SK-N-SH treated with all-trans-retinoic acid at 6 μM for 48 hours (cell line): ENCODE data around the gene CCM2.

Experiments
- ATAC-seq: fragments of 200-7000 bp; cut with Tn5 transposase; 3 replicates; pipeline ENCODE4 v1.9.1; 2020; ENCODE audit warnings: mild to moderate bottlenecking, moderate library complexity
- ARNTL ChIP-seq: fragments of 450-650 bp; formaldehyde crosslinking; IDR thresholded peaks from 2 replicates; pipeline ENCODE4 v1.5.0; 2020; ENCODE audit warnings: low read depth, mild to moderate bottlenecking, moderate library complexity, borderline replicate concordance
- CSDC2 ChIP-seq: fragments of 250-450 bp; sonication (Bioruptor Pico); IDR thresholded peaks from 2 replicates; pipeline ENCODE4 v1.5.0; 2020; ENCODE audit warnings: mild to moderate bottlenecking, moderate library complexity
- ESRRG ChIP-seq: fragments of 250-450 bp; sonication (Bioruptor Pico); IDR thresholded peaks from 2 replicates; pipeline ENCODE4 v1.6.1; 2021; ENCODE audit warnings: mild to moderate bottlenecking
- GLIS3 ChIP-seq: fragments of 250-450 bp; sonication (Bioruptor Pico); IDR thresholded peaks from 2 replicates; pipeline ENCODE4 v1.5.0; 2020; ENCODE audit warnings: mild to moderate bottlenecking, moderate library complexity
- ISL1 ChIP-seq: fragments of 250-450 bp; sonication (Bioruptor Pico); IDR thresholded peaks from 2 replicates; pipeline ENCODE4 v2.1.2; 2022; ENCODE audit warnings: mild to moderate bottlenecking, moderate library complexity
- OSR1 ChIP-seq: fragments of 250-450 bp; sonication (Bioruptor Pico); IDR thresholded peaks from 2 replicates; pipeline ENCODE4 v1.8.0; 2022; ENCODE audit warnings: moderate library complexity, mild to moderate bottlenecking, inconsistent platforms
- PPARA ChIP-seq: fragments of 250-450 bp; sonication (Bioruptor Pico); IDR thresholded peaks from 2 replicates; pipeline ENCODE4 v1.5.0; 2020; ENCODE audit warnings: mild to moderate bottlenecking, borderline replicate concordance
- RARB ChIP-seq: fragments of 250-450 bp; sonication (Bioruptor Pico); IDR thresholded peaks from 2 replicates; pipeline ENCODE4 v1.8.0; 2021; ENCODE audit warnings: mild to moderate bottlenecking, moderate library complexity
- SNAI2 ChIP-seq: fragments of 250-450 bp; sonication (Bioruptor Pico); IDR thresholded peaks from 2 replicates; pipeline ENCODE4 v1.5.0; 2020; ENCODE audit warnings: mild to moderate bottlenecking, moderate library complexity
- TCF4 ChIP-seq: fragments of 250-450 bp; sonication (Bioruptor Pico); IDR thresholded peaks from 2 replicates; pipeline ENCODE4 v1.8.0; 2021; ENCODE audit warnings: mild to moderate bottlenecking, moderate library complexity, borderline replicate concordance
- TOX ChIP-seq: fragments of 250-450 bp; sonication (Bioruptor Pico); IDR thresholded peaks from 2 replicates; pipeline ENCODE4 v1.8.0; 2021; ENCODE audit warnings: mild to moderate bottlenecking, moderate library complexity, borderline replicate concordance
- ZC3H10 ChIP-seq: fragments of 250-450 bp; sonication (Bioruptor Pico); IDR thresholded peaks from 2 replicates; pipeline ENCODE4 v1.5.1; 2021; ENCODE audit warnings: mild to moderate bottlenecking, moderate library complexity
- ZFP3 ChIP-seq: fragments of 250-450 bp; sonication (Bioruptor Pico); IDR thresholded peaks from 2 replicates; pipeline ENCODE4 v1.5.0; 2020; ENCODE audit warnings: mild to moderate bottlenecking, moderate library complexity
- ZFP30 ChIP-seq: fragments of 450-650 bp; formaldehyde crosslinking; IDR thresholded peaks from 2 replicates; pipeline ENCODE4 v1.5.0; 2022; ENCODE audit warnings: mild to moderate bottlenecking, moderate library complexity
- ZNF565 ChIP-seq: fragments of 450-650 bp; formaldehyde crosslinking; conservative IDR thresholded peaks from 2 replicates; pipeline ENCODE4 v1.5.0; 2020; ENCODE audit warnings: low read depth, mild to moderate bottlenecking, moderate library complexity
- ZNF70 ChIP-seq: fragments of 450-650 bp; formaldehyde crosslinking; IDR thresholded peaks from 2 replicates; pipeline ENCODE4 v1.5.0; 2020; ENCODE audit warnings: mild to moderate bottlenecking, moderate library complexity
- ZNF8 ChIP-seq: fragments of 450-650 bp; formaldehyde crosslinking; IDR thresholded peaks from 2 replicates; pipeline ENCODE4 v1.5.0; 2020; ENCODE audit warnings: mild to moderate bottlenecking, moderate library complexity
- TF ChIP-seq, protein P1 (sequence below): fragments of 250-450 bp; sonication (Bioruptor Pico); IDR thresholded peaks from 2 replicates; pipeline ENCODE4 v1.8.0; 2020; ENCODE audit warnings: mild to moderate bottlenecking, moderate library complexity, borderline replicate concordance
- TF ChIP-seq, protein P2 (sequence below): fragments of 250-450 bp; sonication (Bioruptor Pico); IDR thresholded peaks from 2 replicates; pipeline ENCODE4 v1.8.0; 2021; ENCODE audit warnings: low read depth, mild to moderate bottlenecking, moderate library complexity, borderline replicate concordance
- TF ChIP-seq, protein P3 (sequence below): fragments of 250-450 bp; sonication (Bioruptor Pico); IDR thresholded peaks from 2 replicates; pipeline ENCODE4 v1.5.1; 2020; ENCODE audit warnings: low read depth, mild to moderate bottlenecking, moderate library complexity
- TF ChIP-seq, protein P4 (sequence below): fragments of 250-450 bp; sonication (Bioruptor Pico); IDR thresholded peaks from 2 replicates; pipeline ENCODE4 v1.5.1; 2021; ENCODE audit warnings: mild to moderate bottlenecking, moderate library complexity
- TF ChIP-seq, protein P5 (sequence below): fragments of 250-450 bp; sonication (Bioruptor Pico); IDR thresholded peaks from 2 replicates; pipeline ENCODE4 v1.5.0; 2020; ENCODE audit warnings: mild to moderate bottlenecking, moderate library complexity

CCM2 gene

DNA sequence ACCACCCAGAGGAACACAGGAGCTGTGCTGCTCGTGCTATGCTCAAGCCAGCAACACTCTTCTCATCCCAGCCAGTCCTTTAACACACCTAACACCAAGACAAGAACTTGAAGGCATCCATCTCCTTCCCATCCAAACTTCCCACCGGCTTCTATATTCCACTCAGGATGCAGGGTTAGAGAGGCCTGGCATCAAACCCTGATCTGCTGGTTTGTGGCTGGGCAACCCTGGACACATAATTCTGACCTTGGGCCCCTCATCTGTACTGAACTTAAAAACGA, 15.6 kb upstream of the CCM2 start (continued):
- TF ChIP-seq, protein P1, sequence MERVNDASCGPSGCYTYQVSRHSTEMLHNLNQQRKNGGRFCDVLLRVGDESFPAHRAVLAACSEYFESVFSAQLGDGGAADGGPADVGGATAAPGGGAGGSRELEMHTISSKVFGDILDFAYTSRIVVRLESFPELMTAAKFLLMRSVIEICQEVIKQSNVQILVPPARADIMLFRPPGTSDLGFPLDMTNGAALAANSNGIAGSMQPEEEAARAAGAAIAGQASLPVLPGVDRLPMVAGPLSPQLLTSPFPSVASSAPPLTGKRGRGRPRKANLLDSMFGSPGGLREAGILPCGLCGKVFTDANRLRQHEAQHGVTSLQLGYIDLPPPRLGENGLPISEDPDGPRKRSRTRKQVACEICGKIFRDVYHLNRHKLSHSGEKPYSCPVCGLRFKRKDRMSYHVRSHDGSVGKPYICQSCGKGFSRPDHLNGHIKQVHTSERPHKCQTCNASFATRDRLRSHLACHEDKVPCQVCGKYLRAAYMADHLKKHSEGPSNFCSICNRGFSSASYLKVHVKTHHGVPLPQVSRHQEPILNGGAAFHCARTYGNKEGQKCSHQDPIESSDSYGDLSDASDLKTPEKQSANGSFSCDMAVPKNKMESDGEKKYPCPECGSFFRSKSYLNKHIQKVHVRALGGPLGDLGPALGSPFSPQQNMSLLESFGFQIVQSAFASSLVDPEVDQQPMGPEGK = no peak
- TF ChIP-seq, protein P2, sequence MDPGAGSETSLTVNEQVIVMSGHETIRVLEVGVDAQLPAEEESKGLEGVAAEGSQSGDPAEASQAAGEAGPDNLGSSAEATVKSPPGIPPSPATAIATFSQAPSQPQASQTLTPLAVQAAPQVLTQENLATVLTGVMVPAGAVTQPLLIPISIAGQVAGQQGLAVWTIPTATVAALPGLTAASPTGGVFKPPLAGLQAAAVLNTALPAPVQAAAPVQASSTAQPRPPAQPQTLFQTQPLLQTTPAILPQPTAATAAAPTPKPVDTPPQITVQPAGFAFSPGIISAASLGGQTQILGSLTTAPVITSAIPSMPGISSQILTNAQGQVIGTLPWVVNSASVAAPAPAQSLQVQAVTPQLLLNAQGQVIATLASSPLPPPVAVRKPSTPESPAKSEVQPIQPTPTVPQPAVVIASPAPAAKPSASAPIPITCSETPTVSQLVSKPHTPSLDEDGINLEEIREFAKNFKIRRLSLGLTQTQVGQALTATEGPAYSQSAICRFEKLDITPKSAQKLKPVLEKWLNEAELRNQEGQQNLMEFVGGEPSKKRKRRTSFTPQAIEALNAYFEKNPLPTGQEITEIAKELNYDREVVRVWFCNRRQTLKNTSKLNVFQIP (CRISPR knock-in tag) = no peak
- TF ChIP-seq TCF4 (CRISPR knock-in tag) (no peak), ZFP30 (CRISPR knock-in tag) (no peak), ISL1 (CRISPR knock-in tag) (no peak), ARNTL (CRISPR knock-in tag) (no peak), SNAI2 (CRISPR knock-in tag) (no peak), ZC3H10 (no peak), PPARA (CRISPR knock-in tag) (no peak)
- TF ChIP-seq, all 23 proteins: peak for 0

DNA sequence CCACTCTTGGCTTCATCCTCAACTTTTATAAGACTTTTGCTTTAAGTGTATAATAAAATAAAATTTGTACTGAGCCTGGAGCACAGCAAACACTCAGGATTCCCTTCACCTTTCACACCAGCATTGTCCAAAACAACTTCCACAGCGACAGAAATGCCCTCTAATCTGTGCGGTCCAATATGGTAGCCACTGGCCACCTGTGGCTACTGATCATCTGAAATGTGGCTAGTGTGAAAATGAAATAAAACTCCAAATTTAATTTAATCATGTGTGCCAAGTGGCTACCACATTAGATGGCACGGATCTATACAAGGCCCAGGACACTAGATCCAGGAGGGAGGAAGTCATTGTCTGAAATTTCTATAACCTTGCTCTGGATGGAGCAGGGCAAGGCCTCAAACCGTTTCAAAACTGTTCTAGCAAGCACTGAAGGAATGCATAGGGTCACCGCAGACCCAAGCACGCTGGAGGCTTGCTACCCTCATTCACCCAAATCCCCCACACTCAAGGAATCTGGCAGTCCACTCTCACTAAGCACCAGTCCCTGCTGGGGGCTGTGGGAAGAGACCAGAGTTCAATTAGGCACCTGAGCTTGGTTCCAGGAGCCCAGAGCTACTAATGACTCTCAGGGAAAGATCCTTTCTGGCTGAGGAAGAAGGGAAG, 14.8 kb upstream of the CCM2 start:
- TF ChIP-seq ZFP30 (CRISPR knock-in tag) (no peak), GLIS3 (CRISPR knock-in tag) (no peak), ISL1 (CRISPR knock-in tag) (no peak), TCF4 (CRISPR knock-in tag) (no peak), ZFP3 (CRISPR knock-in tag) (no peak), CSDC2 (CRISPR knock-in tag) (no peak), ARNTL (CRISPR knock-in tag) (no peak), TOX (CRISPR knock-in tag) (no peak), ESRRG (CRISPR knock-in tag) (no peak), ZNF8 (no peak)
- TF ChIP-seq, protein P3, sequence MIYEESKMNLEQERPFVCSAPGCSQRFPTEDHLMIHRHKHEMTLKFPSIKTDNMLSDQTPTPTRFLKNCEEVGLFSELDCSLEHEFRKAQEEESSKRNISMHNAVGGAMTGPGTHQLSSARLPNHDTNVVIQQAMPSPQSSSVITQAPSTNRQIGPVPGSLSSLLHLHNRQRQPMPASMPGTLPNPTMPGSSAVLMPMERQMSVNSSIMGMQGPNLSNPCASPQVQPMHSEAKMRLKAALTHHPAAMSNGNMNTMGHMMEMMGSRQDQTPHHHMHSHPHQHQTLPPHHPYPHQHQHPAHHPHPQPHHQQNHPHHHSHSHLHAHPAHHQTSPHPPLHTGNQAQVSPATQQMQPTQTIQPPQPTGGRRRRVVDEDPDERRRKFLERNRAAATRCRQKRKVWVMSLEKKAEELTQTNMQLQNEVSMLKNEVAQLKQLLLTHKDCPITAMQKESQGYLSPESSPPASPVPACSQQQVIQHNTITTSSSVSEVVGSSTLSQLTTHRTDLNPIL (CRISPR knock-in tag) = no peak
- ATAC-seq = no peak

DNA sequence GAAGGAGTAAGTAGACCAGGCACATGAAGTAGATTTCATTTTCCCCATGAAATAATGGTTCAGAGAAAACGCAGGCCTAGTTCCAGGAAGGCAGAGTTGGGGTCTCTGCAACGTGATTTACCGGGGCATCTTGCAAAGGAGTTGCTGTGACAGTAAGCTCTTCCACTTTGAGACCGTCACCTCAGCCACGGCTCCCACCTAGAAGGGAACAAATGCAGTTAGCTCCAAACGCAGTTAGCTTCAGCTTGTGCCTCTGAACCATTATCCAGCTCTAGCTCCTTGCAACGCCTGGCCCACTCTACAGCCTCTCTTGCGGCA, 14.1 kb upstream of the CCM2 start:
- no peak for TF ChIP-seq TCF4 (CRISPR knock-in tag)
- no peak for TF ChIP-seq ZFP3 (CRISPR knock-in tag)
- no peak for TF ChIP-seq ESRRG (CRISPR knock-in tag)
- TF ChIP-seq, protein P3 (CRISPR knock-in tag) = no peak
- no peak for TF ChIP-seq ZNF70 (CRISPR knock-in tag)
- TF ChIP-seq ARNTL (CRISPR knock-in tag) = no peak
- TF ChIP-seq, protein P1 = no peak
- TF ChIP-seq, protein P4, sequence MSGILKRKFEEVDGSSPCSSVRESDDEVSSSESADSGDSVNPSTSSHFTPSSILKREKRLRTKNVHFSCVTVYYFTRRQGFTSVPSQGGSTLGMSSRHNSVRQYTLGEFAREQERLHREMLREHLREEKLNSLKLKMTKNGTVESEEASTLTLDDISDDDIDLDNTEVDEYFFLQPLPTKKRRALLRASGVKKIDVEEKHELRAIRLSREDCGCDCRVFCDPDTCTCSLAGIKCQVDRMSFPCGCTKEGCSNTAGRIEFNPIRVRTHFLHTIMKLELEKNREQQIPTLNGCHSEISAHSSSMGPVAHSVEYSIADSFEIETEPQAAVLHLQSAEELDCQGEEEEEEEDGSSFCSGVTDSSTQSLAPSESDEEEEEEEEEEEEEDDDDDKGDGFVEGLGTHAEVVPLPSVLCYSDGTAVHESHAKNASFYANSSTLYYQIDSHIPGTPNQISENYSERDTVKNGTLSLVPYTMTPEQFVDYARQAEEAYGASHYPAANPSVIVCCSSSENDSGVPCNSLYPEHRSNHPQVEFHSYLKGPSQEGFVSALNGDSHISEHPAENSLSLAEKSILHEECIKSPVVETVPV (CRISPR knock-in tag) = no peak
- no peak for TF ChIP-seq OSR1
- no peak for TF ChIP-seq GLIS3 (CRISPR knock-in tag)
- no peak for TF ChIP-seq ZC3H10
- TF ChIP-seq, protein P5, sequence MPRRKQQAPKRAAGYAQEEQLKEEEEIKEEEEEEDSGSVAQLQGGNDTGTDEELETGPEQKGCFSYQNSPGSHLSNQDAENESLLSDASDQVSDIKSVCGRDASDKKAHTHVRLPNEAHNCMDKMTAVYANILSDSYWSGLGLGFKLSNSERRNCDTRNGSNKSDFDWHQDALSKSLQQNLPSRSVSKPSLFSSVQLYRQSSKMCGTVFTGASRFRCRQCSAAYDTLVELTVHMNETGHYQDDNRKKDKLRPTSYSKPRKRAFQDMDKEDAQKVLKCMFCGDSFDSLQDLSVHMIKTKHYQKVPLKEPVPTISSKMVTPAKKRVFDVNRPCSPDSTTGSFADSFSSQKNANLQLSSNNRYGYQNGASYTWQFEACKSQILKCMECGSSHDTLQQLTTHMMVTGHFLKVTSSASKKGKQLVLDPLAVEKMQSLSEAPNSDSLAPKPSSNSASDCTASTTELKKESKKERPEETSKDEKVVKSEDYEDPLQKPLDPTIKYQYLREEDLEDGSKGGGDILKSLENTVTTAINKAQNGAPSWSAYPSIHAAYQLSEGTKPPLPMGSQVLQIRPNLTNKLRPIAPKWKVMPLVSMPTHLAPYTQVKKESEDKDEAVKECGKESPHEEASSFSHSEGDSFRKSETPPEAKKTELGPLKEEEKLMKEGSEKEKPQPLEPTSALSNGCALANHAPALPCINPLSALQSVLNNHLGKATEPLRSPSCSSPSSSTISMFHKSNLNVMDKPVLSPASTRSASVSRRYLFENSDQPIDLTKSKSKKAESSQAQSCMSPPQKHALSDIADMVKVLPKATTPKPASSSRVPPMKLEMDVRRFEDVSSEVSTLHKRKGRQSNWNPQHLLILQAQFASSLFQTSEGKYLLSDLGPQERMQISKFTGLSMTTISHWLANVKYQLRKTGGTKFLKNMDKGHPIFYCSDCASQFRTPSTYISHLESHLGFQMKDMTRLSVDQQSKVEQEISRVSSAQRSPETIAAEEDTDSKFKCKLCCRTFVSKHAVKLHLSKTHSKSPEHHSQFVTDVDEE (CRISPR knock-in tag) = no peak
- TF ChIP-seq CSDC2 (CRISPR knock-in tag) = no peak
- no peak for TF ChIP-seq PPARA (CRISPR knock-in tag)
- TF ChIP-seq RARB = no peak
- TF ChIP-seq ZNF565 (CRISPR knock-in tag) = no peak
- TF ChIP-seq, all 23 proteins: peak for 0
- no peak; the same call in 2 of the 3 replicates for ATAC-seq
